ENCODE data around the gene GPR146. TPM values are rescaled to one million over a fixed set of nuclear protein-coding genes. Genes with fewer than 3 reads are reported as not detected.

The GPR146 gene
- total and polyA plus RNA-seq, 2 of the 13 experiments (the other 11 are each of a cell fraction or from before 2014, with no cell fraction given), result 2.0 to 15.9 TPM

DNA sequence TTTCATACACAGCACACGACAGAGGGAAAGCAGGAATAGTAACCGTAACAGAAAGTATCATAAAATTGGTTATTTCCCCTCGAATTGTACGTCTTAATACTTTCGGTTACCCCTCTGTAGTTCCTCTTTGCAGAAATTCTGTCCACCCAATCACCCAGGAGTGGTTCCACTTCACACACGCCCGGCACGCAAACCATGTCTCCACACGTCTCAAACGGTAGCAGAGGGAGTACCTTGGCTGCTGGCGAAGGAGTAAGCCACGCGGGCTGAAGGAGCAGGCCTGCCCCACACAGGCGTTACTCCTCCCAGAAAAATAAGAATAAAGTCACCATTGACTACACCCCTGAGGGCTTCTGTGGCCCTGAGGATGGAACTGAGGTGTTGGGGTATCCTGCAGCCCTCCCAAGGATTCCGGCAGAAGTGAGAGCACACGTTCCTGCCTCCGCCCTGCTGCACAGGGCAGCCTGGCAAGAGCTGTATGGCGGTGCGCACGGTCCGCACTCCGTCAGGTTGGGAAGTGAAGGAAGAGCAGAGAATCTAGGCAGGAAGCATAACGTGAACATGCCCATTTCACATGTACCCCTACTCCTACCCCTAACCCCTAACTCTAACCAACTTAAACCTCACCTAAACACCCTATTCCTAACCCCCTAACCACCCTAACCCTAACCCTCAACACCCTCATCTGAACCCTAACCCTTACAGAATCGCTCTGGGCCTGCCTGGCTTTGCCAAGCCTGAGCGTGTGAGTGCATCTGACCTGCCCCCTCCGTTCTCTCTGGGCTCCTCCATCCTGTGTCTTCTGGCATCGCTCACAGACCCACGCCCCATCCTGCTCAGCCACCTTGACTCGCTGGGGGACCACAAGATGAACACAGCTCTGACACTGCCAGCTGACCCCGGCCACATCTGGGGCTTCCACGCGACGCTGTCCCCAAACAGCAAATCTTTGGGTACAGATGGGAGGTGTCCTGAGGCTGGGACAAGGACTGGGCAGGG is 18.2 kb downstream of the GPR146 start:
- H3K9ac ChIP-seq (ENCODE audit: insufficient read depth, low read depth, low read length), result no peak overlapping the region
- in situ Hi-C loops (cut with HindIII; ENCODE audit: extremely low pct_ligation_motif_present, low pct_unique_long_range_greater_than_20kb), result no loop called here
- H2AFZ ChIP-seq (ENCODE audit: low read length), result no peak overlapping the region

More for the DNA sequence above, 18.2 kb downstream of the GPR146 start:
- no peaks in the 10 kb centered on the region for H4K20me1 ChIP-seq (ENCODE audit: insufficient read depth, low read length)
- peaks cover 21% of the 10 kb centered on the region for H3K4me1 ChIP-seq (ENCODE audit: insufficient read depth, low read length)
- H3K4me2 ChIP-seq (ENCODE audit: low read depth, low read length), result no peak overlapping the region
- 97% methylated on average over 33 of the region's 33 CpGs for WGBS (ENCODE audit: low lambda C conversion rate)
- no peak for TF ChIP-seq ZNF777 (CRISPR knock-in tag; IDR thresholded peaks at IDR 0.05)
- no peak for TF ChIP-seq BCL6 (CRISPR knock-in tag; IDR thresholded peaks at IDR 0.05)
- TF ChIP-seq ZNF619 (CRISPR knock-in tag; IDR thresholded peaks at IDR 0.05), result no peak
- TF ChIP-seq IKZF4 (CRISPR knock-in tag; IDR thresholded peaks at IDR 0.05; ENCODE audit: borderline replicate concordance, low read depth, not compliant biosample characterization), result no peak
- TF ChIP-seq LRRFIP1 (CRISPR knock-in tag; conservative IDR thresholded peaks at IDR 0.05), result no peak
- TF ChIP-seq JARID2 (CRISPR knock-in tag; IDR thresholded peaks at IDR 0.05; ENCODE audit: insufficient replicate concordance), result no peak
- no peak for TF ChIP-seq PCBP1 (IDR thresholded peaks at IDR 0.05; ENCODE audit: borderline replicate concordance, low read depth, low read length)
- TF ChIP-seq, protein P1, sequence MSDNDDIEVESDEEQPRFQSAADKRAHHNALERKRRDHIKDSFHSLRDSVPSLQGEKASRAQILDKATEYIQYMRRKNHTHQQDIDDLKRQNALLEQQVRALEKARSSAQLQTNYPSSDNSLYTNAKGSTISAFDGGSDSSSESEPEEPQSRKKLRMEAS (IDR thresholded peaks at IDR 0.05), result no peak
- no peak for TF ChIP-seq ISX (CRISPR knock-in tag; conservative IDR thresholded peaks at IDR 0.05)
- no peak for TF ChIP-seq ZNF281 (CRISPR knock-in tag; IDR thresholded peaks at IDR 0.05; ENCODE audit: borderline replicate concordance)
- no peak for TF ChIP-seq CENPX (CRISPR knock-in tag; IDR thresholded peaks at IDR 0.05)
- no peak for TF ChIP-seq SIX4 (CRISPR knock-in tag; IDR thresholded peaks at IDR 0.05)
- TF ChIP-seq HCFC1 (IDR thresholded peaks at IDR 0.05; ENCODE audit: low read depth, low read length), result no peak
- no peak for TF ChIP-seq GABPA (IDR thresholded peaks at IDR 0.05; ENCODE audit: low read depth, low read length)
- no peak for TF ChIP-seq GABPA (CRISPR knock-in tag; IDR thresholded peaks at IDR 0.05; ENCODE audit: low read depth)
- TF ChIP-seq, protein P2, sequence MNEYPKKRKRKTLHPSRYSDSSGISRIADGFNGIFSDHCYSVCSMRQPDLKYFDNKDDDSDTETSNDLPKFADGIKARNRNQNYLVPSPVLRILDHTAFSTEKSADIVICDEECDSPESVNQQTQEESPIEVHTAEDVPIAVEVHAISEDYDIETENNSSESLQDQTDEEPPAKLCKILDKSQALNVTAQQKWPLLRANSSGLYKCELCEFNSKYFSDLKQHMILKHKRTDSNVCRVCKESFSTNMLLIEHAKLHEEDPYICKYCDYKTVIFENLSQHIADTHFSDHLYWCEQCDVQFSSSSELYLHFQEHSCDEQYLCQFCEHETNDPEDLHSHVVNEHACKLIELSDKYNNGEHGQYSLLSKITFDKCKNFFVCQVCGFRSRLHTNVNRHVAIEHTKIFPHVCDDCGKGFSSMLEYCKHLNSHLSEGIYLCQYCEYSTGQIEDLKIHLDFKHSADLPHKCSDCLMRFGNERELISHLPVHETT (CRISPR knock-in tag; conservative IDR thresholded peaks at IDR 0.05), result no peak
- ATAC-seq (no peak), FAIRE-seq (no peak), DNase-seq (ENCODE audit: low spot score) (no peak)
- H3K4me3 ChIP-seq (replicated peaks in 1 of 3; ENCODE audit: insufficient read depth in 1 of 3, low read depth in 2 of 3, low read length in 3 of 3), result no peak overlapping the region
- ChIA-PET CTCF (ENCODE audit: low intra/inter-chr PET ratio, low total read pairs) (no interaction called here), POLR2A (no interaction called here)
- intact Hi-C loops (cut with micrococcal nuclease; ENCODE audit: unreplicated experiment), result no loop called here
- no TSS peak for BruUV-seq (replicated peaks)
- H3K36me3 ChIP-seq (replicated peaks in 1 of 2; ENCODE audit: control insufficient read depth in 1 of 2, insufficient read depth in 2 of 2, low read length in 2 of 2), result peaks cover 8 to 14% of the 10 kb centered on the region in 2 experiments; a peak in 4 of 5 replicates
- no peak overlapping the region for H3K27ac ChIP-seq (ENCODE audit: extremely low read length, insufficient read depth, low read length)
- H3K9me3 ChIP-seq (ENCODE audit: low read length), result no peaks in the 10 kb centered on the region
- no peaks in the 10 kb centered on the region for H3K27me3 ChIP-seq (ENCODE audit: control insufficient read depth in 1 of 2, insufficient read depth in 2 of 2, low read length in 2 of 2)
- H3K79me2 ChIP-seq (ENCODE audit: insufficient read depth, low read length), result no peaks in the 10 kb centered on the region

Data from HepG2 (cell line).